PC-3 (cell line): ENCODE data around the gene DRC3. TPM values are rescaled to one million over a fixed set of nuclear protein-coding genes. Genes with fewer than 3 reads are reported as not detected.

Source experiments
- ATAC-seq: fragments of 200-7000 bp; cut with Tn5 transposase; 2 replicates; pipeline ENCODE4 v1.9.1; 2020; ENCODE audit warnings: mild to moderate bottlenecking, moderate library complexity
- BruUV-seq: library from RNA; stranded (reverse); fragments of 400-500 nt; replicated peaks from 2 replicates; lab custom pipeline; 2021; lab: Mats Ljungman, UMichigan
- CTCF ChIA-PET: fragments of 300-600 bp; sonication (Branson Sonifier 250); formaldehyde crosslinking; loops from one replicate; lab custom pipeline; 2022; ENCODE audit warnings: antibody characterized with exemption; lab: Charles Lee
- POLR2A ChIA-PET: fragments of 300-600 bp; sonication (Branson Sonifier 250); formaldehyde crosslinking; loops from one replicate; lab custom pipeline; 2022; ENCODE audit warnings: antibody characterized with exemption; ENCODE audit not compliant: unreplicated experiment; lab: Charles Lee
- DNase-seq: peaks from one replicate; pipeline ENCODE4 v3.0.0-alpha.2; 2015
- H2AFZ ChIP-seq: fragments of 300-600 bp; sonication (generic); 2 replicates; pipeline ENCODE4 v1.6.0; 2016; ENCODE audit warnings: antibody characterized with exemption, low read length
- H3F3A ChIP-seq: fragments of 300-600 bp; sonication (generic); one replicate; pipeline ENCODE4 v1.6.0; 2017; ENCODE audit warnings: antibody characterized with exemption, low read length, control low read depth, mild to moderate bottlenecking; ENCODE audit not compliant: unreplicated experiment
- H3K27ac ChIP-seq: fragments of 300-600 bp; sonication (generic); 2 replicates; pipeline ENCODE4 v1.5.1; 2016; ENCODE audit warnings: mild to moderate bottlenecking, low read length
- H3K27me3 ChIP-seq: fragments of 300-600 bp; sonication (generic); 2 replicates; pipeline ENCODE4 v1.6.1; 2016; ENCODE audit warnings: low read length, mixed read lengths
- H3K36me3 ChIP-seq: fragments of 300-600 bp; sonication (generic); 2 replicates; pipeline ENCODE4 v1.6.1; 2016; ENCODE audit warnings: low read depth, mixed run types, low read length, mixed read lengths
- H3K4me1 ChIP-seq: fragments of 300-600 bp; sonication (generic); 2 replicates; pipeline ENCODE4 v1.5.1; 2016; ENCODE audit warnings: low read length; ENCODE audit not compliant: insufficient read depth
- H3K4me2 ChIP-seq: fragments of 300-600 bp; sonication (generic); 2 replicates; pipeline ENCODE4 v1.6.0; 2016; ENCODE audit warnings: low read length
- H3K4me3 ChIP-seq: fragments of 300-600 bp; sonication (generic); 2 replicates; pipeline ENCODE4 v1.5.1; 2016; ENCODE audit warnings: mild to moderate bottlenecking, low read length, mixed read lengths
- H3K79me2 ChIP-seq: fragments of 300-600 bp; sonication (generic); 2 replicates; pipeline ENCODE4 v1.6.1; 2017; ENCODE audit warnings: low read length, mixed read lengths
- H3K9ac ChIP-seq: fragments of 300-600 bp; sonication (generic); 2 replicates; pipeline ENCODE4 v1.6.0; 2016; ENCODE audit warnings: mild to moderate bottlenecking, low read length
- H3K9me2 ChIP-seq: fragments of 300-600 bp; sonication (generic); replicated peaks from 2 replicates; pipeline ENCODE4 v1.6.1; 2016; ENCODE audit warnings: mixed run types, low read length, mixed read lengths
- H3K9me3 ChIP-seq: fragments of 300-600 bp; sonication (generic); 2 replicates; pipeline ENCODE4 v1.6.1; 2016; ENCODE audit warnings: low read length, mixed read lengths
- H4K20me1 ChIP-seq: fragments of 300-600 bp; sonication (generic); 2 replicates; pipeline ENCODE4 v1.6.1; 2016; ENCODE audit warnings: low read length, mixed read lengths
- CTCF ChIP-seq: fragments of 300-600 bp; sonication (generic); conservative IDR thresholded peaks from 2 replicates; pipeline ENCODE4 v1.5.1; 2017; ENCODE audit warnings: antibody characterized with exemption, low read depth, mild to moderate bottlenecking, low read length
- EZH2 ChIP-seq: fragments of 300-600 bp; sonication (generic); IDR thresholded peaks from one replicate; pipeline ENCODE4 v1.6.1; 2017; ENCODE audit warnings: antibody characterized with exemption, mild to moderate bottlenecking, low read length; ENCODE audit not compliant: unreplicated experiment
- EZH2phosphoT487 ChIP-seq: fragments of 300-600 bp; sonication (generic); IDR thresholded peaks from 2 replicates; pipeline ENCODE4 v1.6.1; 2018; ENCODE audit warnings: mild to moderate bottlenecking, antibody characterized with exemption, low read length, borderline replicate concordance
- intact Hi-C: fragments of 100-400 bp; cut with micrococcal nuclease; formaldehyde crosslinking; loops from 2 replicates; pipeline ENCODE4 v1.9.0; 2023
- total RNA-seq: library from RNA; depleted of rRNA; stranded (reverse); fragments of >200 nt; gene quantifications from 2 replicates; pipeline ENCODE4 v1.2.3, GENCODE V29; 2014

Gene DRC3
- total RNA-seq, 1 experiment from 2014 or later, result 1.9 TPM

GRCh38 chr17:17988427-17988945 lies 15.8 kb downstream of the DRC3 start:
- POLR2A ChIA-PET, result no interaction called here
- no peak for ATAC-seq
- H3K9me2 ChIP-seq, result no peaks in the 10 kb centered on the region

GRCh38 chr17:17989081-17989480 lies 16.4 kb downstream of the DRC3 start:
- ChIA-PET CTCF (no interaction called here), POLR2A (no interaction called here)
- DNase-seq, result no peak
- intact Hi-C loops, result no loop called here
- H3K4me2 ChIP-seq, result no peak overlapping the region
- no peak for ATAC-seq
- H3K9me3 ChIP-seq, result no peaks in the 10 kb centered on the region
- no TSS peak for BruUV-seq
- no peak for TF ChIP-seq EZH2
- TF ChIP-seq EZH2phosphoT487, result no peak
- TF ChIP-seq CTCF, result no peak
- no peaks in the 10 kb centered on the region for H3F3A ChIP-seq
- H3K27ac ChIP-seq, result no peak overlapping the region
- no peak overlapping the region for H3K4me3 ChIP-seq
- H2AFZ ChIP-seq, result no peak overlapping the region
- H3K9ac ChIP-seq, result no peak overlapping the region
- no peaks in the 10 kb centered on the region for H3K36me3 ChIP-seq
- H4K20me1 ChIP-seq, result no peaks in the 10 kb centered on the region
- H3K27me3 ChIP-seq, result no peaks in the 10 kb centered on the region
- H3K79me2 ChIP-seq, result no peaks in the 10 kb centered on the region
- no peaks in the 10 kb centered on the region for H3K9me2 ChIP-seq
- H3K4me1 ChIP-seq, result peaks cover 23% of the 10 kb centered on the region

More at GRCh38 chr17:17988427-17988945, 15.8 kb downstream of the DRC3 start:
- no peak for TF ChIP-seq CTCF
- TF ChIP-seq EZH2, result no peak
- no peak for TF ChIP-seq EZH2phosphoT487
- Histone ChIP-seq H3F3A (no peaks in the 10 kb centered on the region), H3K4me1 (peaks cover 25% of the 10 kb centered on the region), H3K79me2 (no peaks in the 10 kb centered on the region), H3K9ac (no peak overlapping the region), H4K20me1 (no peaks in the 10 kb centered on the region), H3K4me2 (no peak overlapping the region), H2AFZ (no peak overlapping the region), H3K27ac (no peak overlapping the region), H3K27me3 (no peaks in the 10 kb centered on the region), H3K4me3 (no peak overlapping the region), H3K9me3 (no peaks in the 10 kb centered on the region), H3K36me3 (no peaks in the 10 kb centered on the region)
- DNase-seq, result no peak
- CTCF ChIA-PET, result no interaction called here
- no TSS peak for BruUV-seq
- intact Hi-C loops, result no loop called here

GRCh38 chr17:17989618-17990017 lies 17.0 kb downstream of the DRC3 start:
- ATAC-seq (no peak), DNase-seq (no peak)
- Histone ChIP-seq H3K27ac (peak overlapping the region; percentile 94), H3K79me2 (no peaks in the 10 kb centered on the region), H3K9me2 (no peaks in the 10 kb centered on the region), H3K4me1 (peaks cover 23% of the 10 kb centered on the region), H3F3A (no peaks in the 10 kb centered on the region), H2AFZ (no peak overlapping the region), H3K27me3 (no peaks in the 10 kb centered on the region), H3K36me3 (no peaks in the 10 kb centered on the region), H3K4me3 (no peak overlapping the region), H3K4me2 (peak overlapping the region; percentile 50), H3K9ac (no peak overlapping the region; the same call in 1 of the 2 replicates), H3K9me3 (no peaks in the 10 kb centered on the region), H4K20me1 (no peaks in the 10 kb centered on the region)
- POLR2A ChIA-PET, result no interaction called here
- TF ChIP-seq EZH2phosphoT487 (no peak), CTCF (no peak), EZH2 (no peak)
- intact Hi-C loops, result loop anchor here (5.0 kb wide), 1 partner anchor 43 kb away; no protein-coding TSS in a partner anchor
- no TSS peak for BruUV-seq
- CTCF ChIA-PET, result no interaction called here
